Osteoblast (primary cell): ENCODE results near the gene ACCSL. TPM values are rescaled to one million over a fixed set of nuclear protein-coding genes. Genes with fewer than 3 reads are reported as not detected.

Experiments used
- DNase-seq: peaks from one replicate; pipeline ENCODE4 v3.0.0; 2011; ENCODE audit warnings: low spot score, mixed read lengths; ENCODE audit not compliant: insufficient read length; ENCODE audit errors: missing footprints
- H2AFZ ChIP-seq: 2 replicates; pipeline ENCODE4 v1.6.0; 2011; ENCODE audit warnings: mild to moderate bottlenecking, low read length
- H3K27ac ChIP-seq: 2 replicates; pipeline ENCODE4 v1.5.1; 2011; ENCODE audit warnings: mild to moderate bottlenecking, low read depth, low read length, moderate library complexity
- H3K27me3 ChIP-seq: 2 replicates; pipeline ENCODE4 v1.6.0; 2012; ENCODE audit warnings: mild to moderate bottlenecking, control low read depth, inconsistent platforms, low read length, moderate library complexity; ENCODE audit not compliant: insufficient read depth
- H3K36me3 ChIP-seq: 2 replicates; pipeline ENCODE4 v1.5.1; 2011; ENCODE audit warnings: mild to moderate bottlenecking, low read length, control low read depth, moderate library complexity; ENCODE audit not compliant: insufficient read depth
- H3K4me1 ChIP-seq: 2 replicates; pipeline ENCODE4 v1.5.1; 2011; ENCODE audit warnings: mild to moderate bottlenecking, low read length, control low read depth, moderate library complexity; ENCODE audit not compliant: insufficient read depth
- H3K4me2 ChIP-seq: 2 replicates; pipeline ENCODE4 v1.6.0; 2011; ENCODE audit warnings: mild to moderate bottlenecking, low read length; ENCODE audit not compliant: insufficient read depth
- H3K4me3 ChIP-seq: fragments of 200-600 bp; sonication (generic); 3 replicates; pipeline ENCODE4 v1.5.1; 2012; ENCODE audit warnings: mild to moderate bottlenecking, low read length, inconsistent platforms; ENCODE audit not compliant: insufficient read depth
- H3K79me2 ChIP-seq: 2 replicates; pipeline ENCODE4 v1.6.0; 2012; ENCODE audit warnings: mild to moderate bottlenecking, low read length, control low read depth, inconsistent platforms; ENCODE audit not compliant: insufficient read depth
- H3K9me3 ChIP-seq: 2 replicates; pipeline ENCODE4 v1.5.1; 2011; ENCODE audit warnings: low read depth, low read length, control low read depth
- H4K20me1 ChIP-seq: 2 replicates; pipeline ENCODE4 v1.6.0; 2012; ENCODE audit warnings: mild to moderate bottlenecking, low read length, control low read depth; ENCODE audit not compliant: insufficient read depth
- total RNA-seq: library from RNA; depleted of rRNA; stranded (reverse); fragments of >200 nt; gene quantifications from 2 replicates; pipeline ENCODE4 v1.2.3, GENCODE V29; 2012
- TF ChIP-seq, protein P1 (sequence below): IDR thresholded peaks from 2 replicates; pipeline ENCODE4 v1.5.1; 2011; ENCODE audit warnings: mild to moderate bottlenecking, low read depth, low read length, moderate library complexity; ENCODE audit errors: extremely low read depth

ACCSL gene
- total RNA-seq, 1 donor = not detected

DNA sequence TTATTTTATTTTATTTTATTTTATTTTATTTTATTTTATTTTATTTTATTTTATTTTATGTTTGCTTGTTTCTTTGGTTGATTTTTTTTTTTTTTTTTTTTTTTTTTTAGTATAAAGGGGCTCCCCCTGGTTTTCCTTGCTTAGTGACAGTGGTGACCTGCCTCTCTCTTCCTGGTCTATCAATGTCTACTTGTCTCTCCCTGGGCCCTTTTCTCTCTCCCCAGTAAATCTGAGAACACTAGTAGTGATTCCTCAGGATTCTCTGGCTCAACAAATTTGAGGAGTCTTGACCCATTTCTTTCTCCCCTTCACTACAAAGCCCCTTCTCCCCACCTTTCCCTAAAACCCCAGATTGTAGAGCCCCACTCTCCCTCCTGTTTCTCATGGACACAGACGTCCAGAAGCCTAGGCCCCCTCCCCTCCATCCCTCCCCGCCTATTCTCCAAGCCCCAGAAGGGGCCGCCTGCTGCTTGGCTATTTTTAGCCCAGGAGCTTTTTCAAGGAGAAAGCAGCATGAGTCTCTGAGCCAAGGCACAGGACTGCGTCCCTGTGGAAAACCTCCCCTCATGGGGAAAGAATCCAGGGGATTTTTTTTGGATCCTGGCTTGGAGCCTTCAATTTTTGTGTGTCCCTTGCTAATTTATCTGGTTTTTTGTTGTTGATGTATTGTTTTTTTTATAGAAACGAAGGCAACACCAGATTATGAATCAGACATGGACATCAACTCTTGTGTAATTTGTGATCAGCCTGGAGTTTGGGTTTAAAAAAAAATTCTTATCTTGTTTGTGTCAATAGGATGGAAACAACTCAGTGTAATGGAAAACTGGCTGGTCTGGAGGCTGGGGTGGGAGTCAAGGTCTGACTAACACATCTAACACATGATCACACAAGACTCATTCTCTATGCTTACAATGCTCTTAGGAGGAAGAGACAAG, 17.5 kb upstream of the ACCSL start:
- DNase-seq = peak; percentile 55
- H3K36me3 ChIP-seq = no peaks in the 10 kb centered on the region
- H3K4me3 ChIP-seq = no peak overlapping the region
- no peaks in the 10 kb centered on the region for H3K27me3 ChIP-seq
- H3K27ac ChIP-seq = peak overlapping the region; percentile 93
- no peaks in the 10 kb centered on the region for H3K9me3 ChIP-seq
- H4K20me1 ChIP-seq = no peaks in the 10 kb centered on the region
- no peak overlapping the region for H2AFZ ChIP-seq
- TF ChIP-seq, protein P1, sequence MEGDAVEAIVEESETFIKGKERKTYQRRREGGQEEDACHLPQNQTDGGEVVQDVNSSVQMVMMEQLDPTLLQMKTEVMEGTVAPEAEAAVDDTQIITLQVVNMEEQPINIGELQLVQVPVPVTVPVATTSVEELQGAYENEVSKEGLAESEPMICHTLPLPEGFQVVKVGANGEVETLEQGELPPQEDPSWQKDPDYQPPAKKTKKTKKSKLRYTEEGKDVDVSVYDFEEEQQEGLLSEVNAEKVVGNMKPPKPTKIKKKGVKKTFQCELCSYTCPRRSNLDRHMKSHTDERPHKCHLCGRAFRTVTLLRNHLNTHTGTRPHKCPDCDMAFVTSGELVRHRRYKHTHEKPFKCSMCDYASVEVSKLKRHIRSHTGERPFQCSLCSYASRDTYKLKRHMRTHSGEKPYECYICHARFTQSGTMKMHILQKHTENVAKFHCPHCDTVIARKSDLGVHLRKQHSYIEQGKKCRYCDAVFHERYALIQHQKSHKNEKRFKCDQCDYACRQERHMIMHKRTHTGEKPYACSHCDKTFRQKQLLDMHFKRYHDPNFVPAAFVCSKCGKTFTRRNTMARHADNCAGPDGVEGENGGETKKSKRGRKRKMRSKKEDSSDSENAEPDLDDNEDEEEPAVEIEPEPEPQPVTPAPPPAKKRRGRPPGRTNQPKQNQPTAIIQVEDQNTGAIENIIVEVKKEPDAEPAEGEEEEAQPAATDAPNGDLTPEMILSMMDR = no peak
- peaks cover 37% of the 10 kb centered on the region for H3K4me1 ChIP-seq
- H3K79me2 ChIP-seq = no peaks in the 10 kb centered on the region
- peak overlapping the region; percentile 57 for H3K4me2 ChIP-seq

DNA sequence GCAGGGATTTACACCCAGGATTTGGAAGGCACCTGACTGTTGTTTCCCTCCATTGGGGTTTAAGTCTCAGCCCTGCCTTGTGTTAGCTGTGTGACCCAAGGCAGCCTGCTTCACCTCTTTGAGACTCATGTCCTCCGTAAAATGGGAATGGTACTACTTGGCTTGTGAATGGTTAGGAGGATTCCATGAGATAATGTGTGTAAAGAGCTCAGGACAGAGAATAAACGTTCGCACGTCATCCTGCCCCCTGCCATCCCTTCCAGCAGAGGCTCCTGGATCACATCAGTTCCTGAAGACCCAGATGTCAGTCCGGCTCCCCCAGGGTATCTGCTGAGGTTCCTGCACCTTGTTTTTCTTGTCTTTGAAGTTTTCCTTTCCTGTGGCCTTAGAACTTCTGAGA, 16.8 kb upstream of the ACCSL start:
- Histone ChIP-seq H3K9me3 (no peaks in the 10 kb centered on the region), H3K4me1 (peaks cover 37% of the 10 kb centered on the region), H3K79me2 (no peaks in the 10 kb centered on the region), H4K20me1 (no peaks in the 10 kb centered on the region), H3K27ac (peak overlapping the region; percentile 93), H3K27me3 (no peaks in the 10 kb centered on the region), H3K4me3 (peak overlapping the region; percentile 2), H3K4me2 (peak overlapping the region; percentile 57), H2AFZ (no peak overlapping the region), H3K36me3 (no peaks in the 10 kb centered on the region)
- DNase-seq = no peak
- TF ChIP-seq, protein P1 = no peak

DNA sequence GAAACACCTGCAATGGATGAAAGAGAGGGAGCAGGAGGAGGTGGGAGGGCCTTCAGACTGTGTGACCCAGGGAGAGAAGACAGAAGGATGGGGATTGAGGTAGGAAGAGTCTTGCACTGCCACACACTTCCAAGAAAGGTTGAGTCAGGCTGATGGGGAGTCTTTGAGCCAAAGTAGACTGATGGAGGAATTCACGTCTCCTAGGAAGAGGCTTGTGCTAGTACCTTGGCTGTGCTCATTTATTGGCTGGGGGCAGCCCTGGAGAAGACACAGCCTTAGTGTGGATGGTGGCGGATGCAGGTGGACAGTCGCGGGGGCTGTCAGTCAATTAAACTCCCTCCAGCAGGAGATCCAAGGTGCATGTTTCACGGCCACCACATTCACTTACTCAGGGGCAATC, 16.2 kb upstream of the ACCSL start:
- H2AFZ ChIP-seq = no peak overlapping the region
- H3K4me2 ChIP-seq = no peak overlapping the region
- DNase-seq = no peak
- H3K27ac ChIP-seq = peak overlapping the region; percentile 93
- TF ChIP-seq, protein P1 = no peak
- H3K4me1 ChIP-seq = peaks cover 37% of the 10 kb centered on the region
- no peaks in the 10 kb centered on the region for H3K36me3 ChIP-seq
- no peaks in the 10 kb centered on the region for H3K9me3 ChIP-seq
- no peak overlapping the region for H3K4me3 ChIP-seq
- H3K27me3 ChIP-seq = no peaks in the 10 kb centered on the region
- H3K79me2 ChIP-seq = no peaks in the 10 kb centered on the region
- H4K20me1 ChIP-seq = no peaks in the 10 kb centered on the region

DNA sequence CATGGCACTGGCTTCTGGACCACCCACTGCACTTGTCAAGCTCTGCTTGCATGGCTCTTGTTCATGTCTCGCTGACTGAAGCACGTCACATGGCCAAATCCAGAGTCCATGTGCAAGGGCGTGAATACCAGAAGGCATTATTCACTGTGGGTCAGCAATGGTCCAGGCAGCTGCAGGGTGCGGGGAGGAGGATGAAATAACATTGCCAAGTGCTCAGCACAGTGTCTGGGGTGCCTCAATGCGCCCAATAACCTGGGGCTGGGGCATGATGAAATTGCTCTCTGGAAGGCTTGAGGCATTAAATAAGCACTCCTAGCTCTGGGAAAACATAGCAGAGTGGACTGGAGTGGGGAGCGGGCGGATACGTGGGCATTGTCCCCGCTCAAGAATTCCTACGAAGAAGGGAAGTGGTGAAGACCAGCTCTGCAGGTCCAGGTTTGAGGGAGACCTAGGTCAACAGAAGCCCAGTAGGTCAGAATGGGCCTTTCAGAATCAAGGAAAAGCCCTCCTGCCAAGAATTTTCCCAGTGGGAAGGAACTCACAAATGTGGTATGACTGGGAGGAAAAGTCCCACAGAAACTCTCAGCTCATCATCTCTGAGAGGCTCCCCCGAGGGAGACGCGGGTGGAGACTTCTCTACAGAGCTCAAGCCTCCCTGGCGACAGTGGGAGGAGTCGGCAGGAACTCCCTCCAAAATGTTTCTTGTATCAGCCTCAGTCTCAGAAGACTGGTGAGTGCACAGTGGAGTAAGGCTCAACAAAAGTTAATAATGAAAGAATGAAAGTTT, 15.3 kb upstream of the ACCSL start:
- TF ChIP-seq, protein P1 = no peak
- H3K36me3 ChIP-seq = no peaks in the 10 kb centered on the region
- peak overlapping the region; percentile 26 for H3K4me3 ChIP-seq
- peak overlapping the region; percentile 56 for H3K4me2 ChIP-seq
- no peaks in the 10 kb centered on the region for H3K27me3 ChIP-seq
- H3K79me2 ChIP-seq = no peaks in the 10 kb centered on the region
- peaks cover 43% of the 10 kb centered on the region for H3K4me1 ChIP-seq
- H3K27ac ChIP-seq = peak overlapping the region; percentile 93
- peak; percentile 90 for DNase-seq
- no peaks in the 10 kb centered on the region for H3K9me3 ChIP-seq
- no peaks in the 10 kb centered on the region for H4K20me1 ChIP-seq
- no peak overlapping the region for H2AFZ ChIP-seq
